ENCODE measurements around the gene SEZ6. TPM values are rescaled to one million over a fixed set of nuclear protein-coding genes. Genes with fewer than 3 reads are reported as not detected.

Gene SEZ6
- total RNA-seq, 2 experiments from 2014 or later: not detected

GRCh38 chr17:28970879-28971278 is 35.0 kb downstream of the SEZ6 start:
- Mint-ChIP-seq H3K9me3 (no peaks in the 10 kb centered on the region), H3K4me1 (ENCODE audit: low read depth) (no peaks in the 10 kb centered on the region), H3K27me3 (no peaks in the 10 kb centered on the region), H3K27ac (no peak overlapping the region), H3K36me3 (ENCODE audit: low read depth) (no peaks in the 10 kb centered on the region), H3K4me3 (no peak overlapping the region)
- DNase-seq (no peak), ATAC-seq (no peak)
- intact Hi-C loops (cut with micrococcal nuclease): no loop called here
- TF ChIP-seq, protein P1, sequence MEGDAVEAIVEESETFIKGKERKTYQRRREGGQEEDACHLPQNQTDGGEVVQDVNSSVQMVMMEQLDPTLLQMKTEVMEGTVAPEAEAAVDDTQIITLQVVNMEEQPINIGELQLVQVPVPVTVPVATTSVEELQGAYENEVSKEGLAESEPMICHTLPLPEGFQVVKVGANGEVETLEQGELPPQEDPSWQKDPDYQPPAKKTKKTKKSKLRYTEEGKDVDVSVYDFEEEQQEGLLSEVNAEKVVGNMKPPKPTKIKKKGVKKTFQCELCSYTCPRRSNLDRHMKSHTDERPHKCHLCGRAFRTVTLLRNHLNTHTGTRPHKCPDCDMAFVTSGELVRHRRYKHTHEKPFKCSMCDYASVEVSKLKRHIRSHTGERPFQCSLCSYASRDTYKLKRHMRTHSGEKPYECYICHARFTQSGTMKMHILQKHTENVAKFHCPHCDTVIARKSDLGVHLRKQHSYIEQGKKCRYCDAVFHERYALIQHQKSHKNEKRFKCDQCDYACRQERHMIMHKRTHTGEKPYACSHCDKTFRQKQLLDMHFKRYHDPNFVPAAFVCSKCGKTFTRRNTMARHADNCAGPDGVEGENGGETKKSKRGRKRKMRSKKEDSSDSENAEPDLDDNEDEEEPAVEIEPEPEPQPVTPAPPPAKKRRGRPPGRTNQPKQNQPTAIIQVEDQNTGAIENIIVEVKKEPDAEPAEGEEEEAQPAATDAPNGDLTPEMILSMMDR (IDR thresholded peaks at IDR 0.05): no peak
- POLR2A ChIA-PET: no interaction called here
- CTCF ChIA-PET: interaction anchor here (0.8 to 1.8 kb wide), 2 partner anchors 141 to 160 kb away, joined by 3 to 8 read pairs; no protein-coding TSS in a partner anchor

GRCh38 chr17:28969706-28970393 is 36.0 kb downstream of the SEZ6 start:
- CTCF ChIA-PET: interaction anchor here (0.8 to 3.8 kb wide), 4 partner anchors 142 to 161 kb away, joined by 3 to 31 read pairs (median 6); no protein-coding TSS in a partner anchor
- H3K9me3 Mint-ChIP-seq: no peaks in the 10 kb centered on the region
- H3K4me3 Mint-ChIP-seq: no peak overlapping the region
- POLR2A ChIA-PET: no interaction called here
- intact Hi-C loops (cut with micrococcal nuclease): no loop called here
- H3K27me3 Mint-ChIP-seq: no peaks in the 10 kb centered on the region
- ATAC-seq (no peak), DNase-seq (no peak)
- no peaks in the 10 kb centered on the region for H3K4me1 Mint-ChIP-seq (ENCODE audit: low read depth)
- no peak overlapping the region for H3K27ac Mint-ChIP-seq
- TF ChIP-seq, protein P1 (IDR thresholded peaks at IDR 0.05): no peak
- no peaks in the 10 kb centered on the region for H3K36me3 Mint-ChIP-seq (ENCODE audit: low read depth)

DNA sequence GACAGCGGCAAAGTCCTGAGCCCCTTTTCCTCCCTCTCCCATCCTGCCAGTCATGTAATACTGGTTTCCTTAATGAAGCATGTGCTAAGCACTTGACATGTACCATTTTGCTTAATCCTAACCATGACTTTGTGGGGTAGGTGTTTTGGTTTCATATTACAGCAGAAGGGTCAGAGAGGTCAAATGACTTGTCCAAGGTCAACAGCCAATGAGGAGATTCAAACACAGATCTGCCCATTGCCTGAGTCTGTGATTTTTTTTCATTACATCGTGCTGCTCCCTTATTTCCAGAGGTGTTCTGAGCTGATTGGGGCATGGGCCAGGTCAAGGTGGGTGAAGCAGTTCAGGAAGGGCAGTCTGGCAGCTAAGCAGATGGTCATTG is 36.9 kb downstream of the SEZ6 start:
- POLR2A ChIA-PET: no interaction called here
- Mint-ChIP-seq H3K27me3 (peaks cover 2% of the 10 kb centered on the region), H3K4me1 (ENCODE audit: low read depth) (no peaks in the 10 kb centered on the region), H3K27ac (no peak overlapping the region), H3K36me3 (ENCODE audit: low read depth) (no peaks in the 10 kb centered on the region), H3K9me3 (no peaks in the 10 kb centered on the region), H3K4me3 (no peak overlapping the region)
- CTCF ChIA-PET: interaction anchor here (1.3 to 3.8 kb wide), 3 partner anchors 143 to 147 kb away, joined by 3 to 31 read pairs (median 8); no protein-coding TSS in a partner anchor
- TF ChIP-seq, protein P1 (IDR thresholded peaks at IDR 0.05): no peak
- DNase-seq: no peak
- intact Hi-C loops (cut with micrococcal nuclease): no loop called here
- ATAC-seq: no peak

- TF ChIP-seq, protein P1 (IDR thresholded peaks at IDR 0.05): no peak
- ChIA-PET CTCF (interaction anchor here (1.3 to 3.8 kb wide), 3 partner anchors 143 to 148 kb away, joined by 3 to 31 read pairs (median 5); no protein-coding TSS in a partner anchor), POLR2A (interaction anchor here (0.9 to 1.4 kb wide), 3 partner anchors 13 to 69 kb away, joined by 3 to 5 read pairs (median 3); no protein-coding TSS in a partner anchor)
- H3K36me3 Mint-ChIP-seq (ENCODE audit: low read depth): no peaks in the 10 kb centered on the region
- intact Hi-C loops (cut with micrococcal nuclease): no loop called here
- DNase-seq (no peak), ATAC-seq (no peak)
- peaks cover 8% of the 10 kb centered on the region for H3K27me3 Mint-ChIP-seq
- H3K9me3 Mint-ChIP-seq: no peaks in the 10 kb centered on the region
- no peak overlapping the region for H3K4me3 Mint-ChIP-seq
- no peaks in the 10 kb centered on the region for H3K4me1 Mint-ChIP-seq (ENCODE audit: low read depth)
- no peak overlapping the region for H3K27ac Mint-ChIP-seq
Observed at GRCh38 chr17:28968231-28968913, 37.5 kb downstream of the SEZ6 start.
